SK-N-MC (cell line): ENCODE measurements around the gene CMIP.

Source experiments
- DNase-seq: peaks from one replicate; pipeline ENCODE4 v3.0.0-alpha.2; 2011; ENCODE audit warnings: low read depth, low spot score
- H3K27ac ChIP-seq: fragments of 200-600 bp; sonication (generic); 2 replicates; pipeline ENCODE4 v1.5.1; 2016; ENCODE audit warnings: mixed run types
- H3K36me3 ChIP-seq: fragments of 200-600 bp; sonication (generic); 2 replicates; pipeline ENCODE4 v1.6.1; 2017; ENCODE audit warnings: antibody characterized with exemption, low read length, mixed read lengths; ENCODE audit not compliant: insufficient read depth
- H3K4me3 ChIP-seq: fragments of 200-600 bp; sonication (generic); 2 replicates; pipeline ENCODE4 v1.5.1; 2016
- H3K9ac ChIP-seq: fragments of 200-600 bp; sonication (generic); 2 replicates; pipeline ENCODE4 v1.8.0; 2017; ENCODE audit warnings: mixed run types, mixed read lengths; ENCODE audit not compliant: insufficient read length
- H3K9me3 ChIP-seq: fragments of 200-600 bp; sonication (generic); 2 replicates; pipeline ENCODE4 v1.6.1; 2017; ENCODE audit warnings: low read depth, mild to moderate bottlenecking, antibody characterized with exemption, low read length, moderate library complexity, mixed read lengths
- EZH2 ChIP-seq: fragments of 200-600 bp; sonication (generic); IDR thresholded peaks from one replicate; pipeline ENCODE4 v1.6.1; 2017; ENCODE audit warnings: antibody characterized with exemption
- FOXP2 ChIP-seq: optimal IDR thresholded peaks from 2 replicates; pipeline ENCODE3; 2011; ENCODE audit warnings: mild to moderate bottlenecking, moderate library complexity; ENCODE audit not compliant: insufficient read depth; ENCODE audit errors: extremely low read length, control extremely low read depth
- POLR2AphosphoS5 ChIP-seq: IDR thresholded peaks from 2 replicates; pipeline ENCODE4 v1.6.1; 2012; ENCODE audit warnings: mild to moderate bottlenecking, low read depth, low read length, borderline replicate concordance

The CMIP gene

GRCh38 chr16:81669473-81670350 lies 225.1 kb downstream of the CMIP start:
- Histone ChIP-seq H3K27ac (no peak overlapping the region), H3K9ac (no peak overlapping the region), H3K4me3 (no peak overlapping the region), H3K9me3 (no peaks in the 10 kb centered on the region), H3K36me3 (no peaks in the 10 kb centered on the region)
- no peak for DNase-seq
- TF ChIP-seq EZH2, result no peak
- no peak for TF ChIP-seq FOXP2
- no peak for TF ChIP-seq POLR2AphosphoS5

GRCh38 chr16:81671738-81672597 lies 227.4 kb downstream of the CMIP start:
- H3K9ac ChIP-seq, result no peak overlapping the region
- H3K36me3 ChIP-seq, result no peaks in the 10 kb centered on the region
- no peak overlapping the region for H3K4me3 ChIP-seq
- H3K27ac ChIP-seq, result no peak overlapping the region
- TF ChIP-seq EZH2, result no peak
- no peak for TF ChIP-seq POLR2AphosphoS5
- no peak for TF ChIP-seq FOXP2
- H3K9me3 ChIP-seq, result no peaks in the 10 kb centered on the region
- no peak for DNase-seq

GRCh38 chr16:81673432-81673831 lies 228.8 kb downstream of the CMIP start:
- H3K9ac ChIP-seq, result no peak overlapping the region
- no peak overlapping the region for H3K4me3 ChIP-seq
- H3K36me3 ChIP-seq, result no peaks in the 10 kb centered on the region
- no peak overlapping the region for H3K27ac ChIP-seq
- no peak for DNase-seq
- TF ChIP-seq POLR2AphosphoS5 (no peak), FOXP2 (no peak), EZH2 (no peak)
- H3K9me3 ChIP-seq, result no peaks in the 10 kb centered on the region

GRCh38 chr16:81675662-81676061 lies 231.1 kb downstream of the CMIP start:
- DNase-seq, result no peak

GRCh38 chr16:81676066-81676882 lies 231.7 kb downstream of the CMIP start:
- Histone ChIP-seq H3K9ac (no peak overlapping the region), H3K36me3 (no peaks in the 10 kb centered on the region), H3K4me3 (no peak overlapping the region), H3K27ac (no peak overlapping the region), H3K9me3 (no peaks in the 10 kb centered on the region)
- DNase-seq, result no peak
- TF ChIP-seq FOXP2, result no peak
- no peak for TF ChIP-seq POLR2AphosphoS5
- TF ChIP-seq EZH2, result no peak

More at GRCh38 chr16:81675662-81676061, 231.1 kb downstream of the CMIP start:
- Histone ChIP-seq H3K9ac (no peak overlapping the region), H3K9me3 (no peaks in the 10 kb centered on the region), H3K36me3 (no peaks in the 10 kb centered on the region), H3K4me3 (no peak overlapping the region), H3K27ac (no peak overlapping the region)
- no peak for TF ChIP-seq EZH2
- TF ChIP-seq POLR2AphosphoS5, result no peak
- TF ChIP-seq FOXP2, result no peak

GRCh38 chr16:81676883-81677737 lies 232.5 kb downstream of the CMIP start:
- no peaks in the 10 kb centered on the region for H3K9me3 ChIP-seq
- H3K9ac ChIP-seq, result no peak overlapping the region
- no peak for TF ChIP-seq EZH2
- no peak for TF ChIP-seq POLR2AphosphoS5
- no peak for TF ChIP-seq FOXP2
- no peak overlapping the region for H3K4me3 ChIP-seq
- no peak overlapping the region for H3K27ac ChIP-seq
- H3K36me3 ChIP-seq, result no peaks in the 10 kb centered on the region
- no peak for DNase-seq

GRCh38 chr16:81678326-81679095 lies 233.9 kb downstream of the CMIP start:
- Histone ChIP-seq H3K9ac (no peak overlapping the region), H3K36me3 (no peaks in the 10 kb centered on the region), H3K27ac (no peak overlapping the region), H3K4me3 (no peak overlapping the region), H3K9me3 (no peaks in the 10 kb centered on the region)
- no peak for TF ChIP-seq POLR2AphosphoS5
- TF ChIP-seq FOXP2, result no peak
- TF ChIP-seq EZH2, result no peak
- DNase-seq, result no peak
